A673 (cell line): ENCODE results near the gene CEP85L.

Experiments used
- EZH2 ChIP-seq: fragments of 200-600 bp; sonication (generic); IDR thresholded peaks from 2 replicates; pipeline ENCODE4 v1.6.1; 2017; ENCODE audit warnings: borderline replicate concordance, low read depth, mild to moderate bottlenecking, mixed read lengths, antibody characterized with exemption, low read length; ENCODE audit not compliant: poor library complexity, severe bottlenecking
- TF ChIP-seq, protein P1 (sequence below): fragments of 300-800, 200-600 bp; sonication (generic); conservative IDR thresholded peaks from 2 replicates; pipeline ENCODE4 v1.5.1; 2017; ENCODE audit warnings: low read depth, mild to moderate bottlenecking, antibody characterized with exemption, low read length, moderate library complexity, mixed read lengths

DNA sequence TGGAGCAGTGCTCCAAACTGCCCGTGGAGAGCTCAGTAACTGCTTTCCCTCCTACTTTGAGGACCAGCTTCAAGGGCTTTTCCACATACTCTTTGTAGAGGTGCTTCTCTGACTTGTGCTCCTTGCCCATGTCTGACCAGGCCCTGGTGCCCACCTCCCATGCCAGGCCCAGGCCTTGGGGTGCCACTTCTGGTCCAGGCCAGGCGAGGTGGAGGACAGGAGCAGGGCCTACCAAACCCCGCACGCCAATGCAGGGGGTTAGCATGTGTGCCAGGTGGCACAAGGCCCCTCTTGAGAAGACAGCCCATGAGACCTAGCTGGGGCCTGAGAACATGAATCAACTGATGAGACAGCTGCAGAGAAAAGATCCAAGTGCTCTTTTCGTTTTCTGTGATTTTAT, 150.3 kb downstream of the CEP85L start:
- TF ChIP-seq, protein P1, sequence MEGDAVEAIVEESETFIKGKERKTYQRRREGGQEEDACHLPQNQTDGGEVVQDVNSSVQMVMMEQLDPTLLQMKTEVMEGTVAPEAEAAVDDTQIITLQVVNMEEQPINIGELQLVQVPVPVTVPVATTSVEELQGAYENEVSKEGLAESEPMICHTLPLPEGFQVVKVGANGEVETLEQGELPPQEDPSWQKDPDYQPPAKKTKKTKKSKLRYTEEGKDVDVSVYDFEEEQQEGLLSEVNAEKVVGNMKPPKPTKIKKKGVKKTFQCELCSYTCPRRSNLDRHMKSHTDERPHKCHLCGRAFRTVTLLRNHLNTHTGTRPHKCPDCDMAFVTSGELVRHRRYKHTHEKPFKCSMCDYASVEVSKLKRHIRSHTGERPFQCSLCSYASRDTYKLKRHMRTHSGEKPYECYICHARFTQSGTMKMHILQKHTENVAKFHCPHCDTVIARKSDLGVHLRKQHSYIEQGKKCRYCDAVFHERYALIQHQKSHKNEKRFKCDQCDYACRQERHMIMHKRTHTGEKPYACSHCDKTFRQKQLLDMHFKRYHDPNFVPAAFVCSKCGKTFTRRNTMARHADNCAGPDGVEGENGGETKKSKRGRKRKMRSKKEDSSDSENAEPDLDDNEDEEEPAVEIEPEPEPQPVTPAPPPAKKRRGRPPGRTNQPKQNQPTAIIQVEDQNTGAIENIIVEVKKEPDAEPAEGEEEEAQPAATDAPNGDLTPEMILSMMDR, result no peak
- TF ChIP-seq EZH2, result no peak
